HEK293T (cell line): ENCODE results near the gene ZYG11A.

Experiments
- CTCF ChIA-PET: fragments of 350-600 bp; formaldehyde crosslinking; extraction: SDS; loops from one replicate; lab custom pipeline; 2021; ENCODE audit warnings: antibody characterized with exemption, inconsistent platforms; lab: Yijun Ruan, JAX
- POLR2A ChIA-PET: fragments of 350-600 bp; formaldehyde crosslinking; extraction: SDS; loops from one replicate; lab custom pipeline; 2020; ENCODE audit warnings: antibody characterized with exemption, inconsistent platforms; lab: Yijun Ruan, JAX
- DNase-seq: peaks from one replicate; pipeline ENCODE4 v3.0.0; 2012; ENCODE audit warnings: mixed read lengths; ENCODE audit errors: extremely low spot score
- ARNT ChIP-seq: fragments of 450-650 bp; IDR thresholded peaks from 2 replicates; pipeline ENCODE4 v1.6.1; 2017; ENCODE audit warnings: mild to moderate bottlenecking
- BHLHE40 ChIP-seq: fragments of 450-650 bp; IDR thresholded peaks from 2 replicates; pipeline ENCODE4 v1.6.1; 2016; ENCODE audit warnings: mild to moderate bottlenecking, moderate library complexity, borderline replicate concordance
- CTBP1 ChIP-seq: fragments of 450-650 bp; IDR thresholded peaks from 2 replicates; pipeline ENCODE4 v1.6.1; 2016; ENCODE audit warnings: borderline replicate concordance
- ELF4 ChIP-seq: fragments of 450-650 bp; IDR thresholded peaks from 2 replicates; pipeline ENCODE4 v1.6.1; 2017; ENCODE audit warnings: antibody characterized with exemption
- FOXA1 ChIP-seq: fragments of 450-650 bp; IDR thresholded peaks from 2 replicates; pipeline ENCODE4 v1.6.1; 2016; ENCODE audit warnings: mild to moderate bottlenecking
- FOXK2 ChIP-seq: fragments of 450-650 bp; IDR thresholded peaks from 2 replicates; pipeline ENCODE4 v1.6.1; 2016; ENCODE audit warnings: mild to moderate bottlenecking
- FOXM1 ChIP-seq: fragments of 450-650 bp; IDR thresholded peaks from 2 replicates; pipeline ENCODE4 v1.6.1; 2017; ENCODE audit warnings: mild to moderate bottlenecking, borderline replicate concordance
- HDGF ChIP-seq: fragments of 450-650 bp; IDR thresholded peaks from 2 replicates; pipeline ENCODE4 v1.6.1; 2017; ENCODE audit warnings: antibody characterized with exemption, borderline replicate concordance
- L3MBTL2 ChIP-seq: fragments of 450-650 bp; conservative IDR thresholded peaks from 2 replicates; pipeline ENCODE4 v1.6.1; 2016; ENCODE audit warnings: mild to moderate bottlenecking
- LEF1 ChIP-seq: fragments of 450-650 bp; IDR thresholded peaks from 2 replicates; pipeline ENCODE4 v1.6.1; 2017; ENCODE audit warnings: mild to moderate bottlenecking, borderline replicate concordance
- NFRKB ChIP-seq: fragments of 450-650 bp; IDR thresholded peaks from 2 replicates; pipeline ENCODE4 v1.6.1; 2016; ENCODE audit warnings: mild to moderate bottlenecking, moderate library complexity
- PKNOX1 ChIP-seq: fragments of 450-650 bp; IDR thresholded peaks from 2 replicates; pipeline ENCODE4 v1.6.1; 2016
- SP1 ChIP-seq: fragments of 450-650 bp; IDR thresholded peaks from 2 replicates; pipeline ENCODE4 v1.6.1; 2017
- SUZ12 ChIP-seq: fragments of 450-650 bp; IDR thresholded peaks from 2 replicates; pipeline ENCODE4 v1.6.1; 2016; ENCODE audit warnings: mild to moderate bottlenecking
- TARDBP ChIP-seq: fragments of 450-650 bp; IDR thresholded peaks from 2 replicates; pipeline ENCODE4 v1.6.1; 2016
- ZNF384 ChIP-seq: fragments of 450-650 bp; IDR thresholded peaks from 2 replicates; pipeline ENCODE4 v1.6.1; 2016

The ZYG11A gene

DNA sequence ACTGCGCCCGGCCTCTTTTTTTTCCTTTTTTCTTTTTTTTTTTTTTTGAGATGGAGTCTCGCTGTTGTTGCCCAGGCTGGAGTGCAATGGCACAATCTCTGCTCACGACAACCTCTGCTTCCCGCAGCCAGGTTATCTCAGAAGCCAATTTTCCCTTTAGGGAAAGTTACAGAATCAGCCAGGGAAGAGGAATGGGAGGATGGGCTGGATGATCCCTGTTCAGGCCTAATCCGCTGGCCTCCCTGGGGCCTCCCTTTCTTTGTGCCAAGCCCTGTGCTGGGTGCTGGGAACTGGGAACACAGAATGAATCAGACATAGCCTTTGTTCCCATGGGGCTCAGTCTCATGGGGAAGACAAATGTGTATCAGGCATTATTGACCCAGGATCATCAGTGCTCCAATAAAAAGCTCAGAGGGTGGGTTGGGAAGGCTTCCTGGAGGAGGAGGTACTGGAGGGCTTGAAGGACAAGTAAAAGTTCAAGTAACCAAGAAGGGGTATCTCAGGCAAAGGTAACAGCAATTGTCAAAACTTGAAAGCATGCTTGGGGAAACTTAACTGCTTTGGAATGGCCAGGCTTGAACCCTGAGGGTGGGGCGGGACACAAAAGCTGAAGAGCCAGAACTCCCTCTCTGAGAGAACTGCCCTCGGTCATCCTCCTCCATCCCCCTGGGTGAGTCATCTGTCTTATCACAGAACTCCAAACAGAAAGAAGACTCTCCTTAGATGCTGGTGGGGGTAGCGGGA is 64.7 kb downstream of the ZYG11A start:
- POLR2A ChIA-PET, result no interaction called here
- no peak for TF ChIP-seq FOXM1
- no peak for TF ChIP-seq ARNT
- TF ChIP-seq ZNF384, result no peak
- TF ChIP-seq LEF1, result no peak
- TF ChIP-seq FOXK2, result no peak
- no peak for TF ChIP-seq CTBP1
- TF ChIP-seq NFRKB, result no peak
- TF ChIP-seq L3MBTL2, result no peak
- no peak for TF ChIP-seq ELF4
- no peak for TF ChIP-seq BHLHE40
- no peak for TF ChIP-seq SP1
- no peak for DNase-seq
- CTCF ChIA-PET, result no interaction called here

- DNase-seq, result no peak
- CTCF ChIA-PET, result no interaction called here
- POLR2A ChIA-PET, result no interaction called here
- TF ChIP-seq LEF1 (no peak), FOXM1 (no peak), BHLHE40 (no peak), FOXK2 (no peak), ARNT (no peak), ZNF384 (no peak), FOXA1 (no peak), SP1 (no peak), PKNOX1 (no peak)
Observed at GRCh38 chr1:52907812-52908153, 65.2 kb downstream of the ZYG11A start.

DNA sequence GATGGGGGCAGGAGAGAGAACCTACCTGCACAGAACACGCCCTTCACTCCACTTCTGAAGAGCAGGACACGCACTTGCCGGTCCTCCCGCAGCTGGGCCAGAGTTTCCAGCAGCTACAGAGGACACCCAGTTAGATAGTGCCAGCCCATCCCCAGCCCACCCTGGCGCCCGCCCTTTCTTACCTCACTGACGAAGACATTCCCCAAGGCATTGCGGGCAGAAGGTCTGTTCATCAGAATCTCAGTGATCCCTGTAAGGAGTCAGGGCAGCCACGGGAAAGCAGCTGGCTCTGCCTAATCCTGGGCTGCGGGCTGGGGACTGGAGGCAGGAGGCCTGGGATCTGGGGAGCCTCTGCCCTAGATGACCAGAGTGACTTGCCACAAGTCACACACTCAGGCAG is 69.0 kb downstream of the ZYG11A start:
- TF ChIP-seq FOXA1 (no peak), ZNF384 (no peak), CTBP1 (no peak), TARDBP (no peak), HDGF (no peak), SP1 (no peak), L3MBTL2 (no peak), BHLHE40 (no peak), FOXK2 (no peak), NFRKB (no peak), LEF1 (no peak), ELF4 (no peak), SUZ12 (no peak), PKNOX1 (no peak), FOXM1 (no peak), ARNT (no peak)
- no peak for DNase-seq
- POLR2A ChIA-PET, result no interaction called here
- CTCF ChIA-PET, result interaction anchor here (1.0 kb wide), 1 partner anchor 10 kb away, joined by 3 read pairs; no protein-coding TSS in a partner anchor

DNA sequence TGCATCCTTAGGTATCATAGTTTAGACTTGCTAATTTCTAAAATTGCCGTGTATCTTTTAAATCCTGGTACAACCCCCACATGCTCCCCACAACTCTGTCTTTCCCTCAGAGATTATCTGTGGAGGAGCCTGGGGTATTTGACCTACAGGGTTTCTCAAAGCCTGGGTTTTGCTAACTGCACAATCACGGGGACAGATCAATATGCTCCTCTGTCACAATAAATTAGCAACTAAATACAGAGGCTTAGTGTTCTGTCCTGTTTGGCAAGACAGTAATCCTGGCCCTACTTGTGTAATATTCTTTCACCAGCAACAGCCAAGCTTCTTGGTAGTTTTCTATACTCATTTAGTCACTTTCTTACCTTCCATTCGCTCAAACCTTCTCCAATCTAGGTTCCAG is 70.5 kb downstream of the ZYG11A start:
- ChIA-PET CTCF (no interaction called here), POLR2A (no interaction called here)
- TF ChIP-seq ARNT (no peak), HDGF (no peak), BHLHE40 (no peak), FOXA1 (no peak), L3MBTL2 (no peak), PKNOX1 (no peak), FOXM1 (no peak), ELF4 (no peak), SUZ12 (no peak), FOXK2 (no peak), CTBP1 (no peak), SP1 (no peak), TARDBP (no peak), NFRKB (no peak), ZNF384 (no peak), LEF1 (no peak)
- DNase-seq, result no peak

GRCh38 chr1:52913537-52913936 is 71.0 kb downstream of the ZYG11A start:
- ChIA-PET CTCF (no interaction called here), POLR2A (no interaction called here)
- DNase-seq, result no peak
- no peak for TF ChIP-seq BHLHE40
- TF ChIP-seq PKNOX1, result no peak
- TF ChIP-seq ARNT, result no peak
- TF ChIP-seq ELF4, result no peak
- TF ChIP-seq SP1, result no peak
- no peak for TF ChIP-seq LEF1
- no peak for TF ChIP-seq CTBP1
- no peak for TF ChIP-seq FOXA1
- TF ChIP-seq FOXK2, result no peak
- TF ChIP-seq ZNF384, result no peak
- no peak for TF ChIP-seq HDGF
- TF ChIP-seq NFRKB, result no peak
- TF ChIP-seq TARDBP, result no peak
